LoVo (cell line): Measurements from ENCODE around the gene PIGH.
A peak's percentile ranks its signal among the peaks of the same experiment; 100 is the strongest.

ENCODE experiments used
- DNase-seq: peaks from one replicate; pipeline ENCODE4 v3.0.0-alpha.2; 2016; ENCODE audit warnings: low spot score

PIGH gene

GRCh38 chr14:67574806-67575205 lies 25.3 kb downstream of the PIGH start:
- DNase-seq = no peak

- no peak for DNase-seq
These were observed 25.9 kb downstream of the PIGH start for GRCh38 chr14:67574156-67574555.

GRCh38 chr14:67573228-67574010 lies 26.6 kb downstream of the PIGH start:
- no peak for DNase-seq

GRCh38 chr14:67572608-67573007 lies 27.5 kb downstream of the PIGH start:
- DNase-seq = no peak

- no peak for DNase-seq
These were observed 28.1 kb downstream of the PIGH start for GRCh38 chr14:67571991-67572323.

- DNase-seq = peak; percentile 40
These were observed 28.6 kb downstream of the PIGH start for GRCh38 chr14:67571275-67571990.

- no peak for DNase-seq
These were observed 29.6 kb downstream of the PIGH start for GRCh38 chr14:67570453-67570852.

- no peak for DNase-seq
These were observed 30.3 kb downstream of the PIGH start for GRCh38 chr14:67569651-67570290.

GRCh38 chr14:67569011-67569650 lies 30.9 kb downstream of the PIGH start:
- no peak for DNase-seq

- DNase-seq = no peak
These were observed 32.4 kb downstream of the PIGH start for GRCh38 chr14:67567654-67568053.

- no peak for DNase-seq
These were observed 33.2 kb downstream of the PIGH start for GRCh38 chr14:67566908-67567307.

- DNase-seq = no peak
These were observed 35.8 kb downstream of the PIGH start for GRCh38 chr14:67564236-67564635.

- no peak for DNase-seq
These were observed 37.3 kb downstream of the PIGH start for GRCh38 chr14:67562776-67563150.

- DNase-seq = no peak
These were observed 37.9 kb downstream of the PIGH start for GRCh38 chr14:67562025-67562775.

- DNase-seq = no peak
These were observed 40.4 kb downstream of the PIGH start for GRCh38 chr14:67559639-67560038.

GRCh38 chr14:67557656-67558055 lies 42.4 kb downstream of the PIGH start:
- no peak for DNase-seq

- DNase-seq = no peak
These were observed 43.0 kb downstream of the PIGH start for GRCh38 chr14:67557118-67557517.

GRCh38 chr14:67556671-67557070 lies 43.4 kb downstream of the PIGH start:
- no peak for DNase-seq

GRCh38 chr14:67555518-67556090 lies 44.5 kb downstream of the PIGH start:
- no peak for DNase-seq

- no peak for DNase-seq
These were observed 45.7 kb downstream of the PIGH start for GRCh38 chr14:67554341-67554740.

- no peak for DNase-seq
These were observed 46.5 kb downstream of the PIGH start for GRCh38 chr14:67553547-67553946.

- no peak for DNase-seq
These were observed 48.1 kb downstream of the PIGH start for GRCh38 chr14:67551940-67552339.
